MCF 10A (cell line): ENCODE results near the gene SDK2. TPM values are rescaled to one million over a fixed set of nuclear protein-coding genes. Genes with fewer than 3 reads are reported as not detected.

Source experiments
- BruUV-seq: library from RNA; stranded (reverse); fragments of 400-500 nt; replicated peaks from 2 replicates; lab custom pipeline; 2021; lab: Mats Ljungman, UMichigan
- CTCF ChIA-PET: fragments of 300-600 bp; sonication (Branson Sonifier 250); formaldehyde crosslinking; extraction: SDS; loops from one replicate; lab custom pipeline; 2021; ENCODE audit warnings: antibody characterized with exemption, inconsistent platforms; lab: Yijun Ruan, JAX
- POLR2A ChIA-PET: fragments of 300-600, 350-650 bp; sonication (Branson Sonifier 250); formaldehyde crosslinking; extraction: SDS; loops from one replicate; lab custom pipeline; 2020; ENCODE audit warnings: antibody characterized with exemption, inconsistent platforms; lab: Yijun Ruan, JAX
- DNase-seq: peaks from one replicate; pipeline ENCODE4 v3.0.0-alpha.2; 2018; ENCODE audit not compliant: unreplicated experiment
- H3K27ac Mint-ChIP-seq: one replicate; pipeline ENCODE4 v1.8.0; 2022; ENCODE audit warnings: mild to moderate bottlenecking, low read depth, mixed read lengths; ENCODE audit not compliant: unreplicated experiment
- H3K27me3 Mint-ChIP-seq: one replicate; pipeline ENCODE4 v1.8.0; 2022; ENCODE audit warnings: mixed read lengths; ENCODE audit not compliant: insufficient read depth, unreplicated experiment
- H3K36me3 Mint-ChIP-seq: one replicate; pipeline ENCODE4 v1.8.0; 2022; ENCODE audit warnings: mild to moderate bottlenecking, moderate library complexity, mixed read lengths; ENCODE audit not compliant: insufficient read depth, unreplicated experiment
- H3K4me1 Mint-ChIP-seq: one replicate; pipeline ENCODE4 v1.8.0; 2022; ENCODE audit warnings: mixed read lengths; ENCODE audit not compliant: insufficient read depth, unreplicated experiment
- H3K4me3 Mint-ChIP-seq: one replicate; pipeline ENCODE4 v1.8.0; 2022; ENCODE audit warnings: mild to moderate bottlenecking, moderate library complexity, mixed read lengths; ENCODE audit not compliant: unreplicated experiment
- H3K9me3 Mint-ChIP-seq: one replicate; pipeline ENCODE4 v1.8.0; 2022; ENCODE audit warnings: mixed read lengths; ENCODE audit not compliant: unreplicated experiment
- CTCF ChIP-seq: fragments of 200-600 bp; IDR thresholded peaks from one replicate; pipeline ENCODE4 v1.8.0; 2022; ENCODE audit warnings: antibody characterized with exemption, mild to moderate bottlenecking; ENCODE audit not compliant: unreplicated experiment
- intact Hi-C: fragments of 100-400 bp; cut with micrococcal nuclease; formaldehyde crosslinking; loops from 2 replicates; pipeline ENCODE4 v1.14.1; 2022
- total RNA-seq: library from RNA; stranded (reverse); gene quantifications from 2 replicates; pipeline ENCODE4 v1.2.3, GENCODE V29; 2022

SDK2 gene
- total RNA-seq, 1 experiment from 2014 or later: not detected

GRCh38 chr17:73419051-73419450, 225.2 kb downstream of the SDK2 start:
- H3K27ac Mint-ChIP-seq: no peak overlapping the region
- BruUV-seq: no TSS peak
- CTCF ChIA-PET: interaction anchor here (1.8 kb wide), 1 partner anchor 10 kb away, joined by 5 read pairs; no protein-coding TSS in a partner anchor
- intact Hi-C loops: no loop called here
- H3K9me3 Mint-ChIP-seq: no peaks in the 10 kb centered on the region
- peaks cover 5% of the 10 kb centered on the region for H3K4me1 Mint-ChIP-seq
- H3K36me3 Mint-ChIP-seq: no peaks in the 10 kb centered on the region
- POLR2A ChIA-PET: no interaction called here
- no peak for TF ChIP-seq CTCF
- no peak overlapping the region for H3K4me3 Mint-ChIP-seq
- H3K27me3 Mint-ChIP-seq: no peaks in the 10 kb centered on the region
- DNase-seq: no peak

GRCh38 chr17:73415782-73416181, 228.5 kb downstream of the SDK2 start:
- Mint-ChIP-seq H3K4me1 (peaks cover under 1% of the 10 kb centered on the region), H3K27ac (no peak overlapping the region), H3K9me3 (no peaks in the 10 kb centered on the region), H3K4me3 (no peak overlapping the region), H3K36me3 (no peaks in the 10 kb centered on the region), H3K27me3 (no peaks in the 10 kb centered on the region)
- ChIA-PET CTCF (interaction anchor here (0.6 to 0.7 kb wide), 2 partner anchors 604 to 661 kb away, joined by 3 to 4 read pairs; no protein-coding TSS in a partner anchor), POLR2A (no interaction called here)
- no TSS peak for BruUV-seq
- intact Hi-C loops: no loop called here
- no peak for DNase-seq
- no peak for TF ChIP-seq CTCF

DNA sequence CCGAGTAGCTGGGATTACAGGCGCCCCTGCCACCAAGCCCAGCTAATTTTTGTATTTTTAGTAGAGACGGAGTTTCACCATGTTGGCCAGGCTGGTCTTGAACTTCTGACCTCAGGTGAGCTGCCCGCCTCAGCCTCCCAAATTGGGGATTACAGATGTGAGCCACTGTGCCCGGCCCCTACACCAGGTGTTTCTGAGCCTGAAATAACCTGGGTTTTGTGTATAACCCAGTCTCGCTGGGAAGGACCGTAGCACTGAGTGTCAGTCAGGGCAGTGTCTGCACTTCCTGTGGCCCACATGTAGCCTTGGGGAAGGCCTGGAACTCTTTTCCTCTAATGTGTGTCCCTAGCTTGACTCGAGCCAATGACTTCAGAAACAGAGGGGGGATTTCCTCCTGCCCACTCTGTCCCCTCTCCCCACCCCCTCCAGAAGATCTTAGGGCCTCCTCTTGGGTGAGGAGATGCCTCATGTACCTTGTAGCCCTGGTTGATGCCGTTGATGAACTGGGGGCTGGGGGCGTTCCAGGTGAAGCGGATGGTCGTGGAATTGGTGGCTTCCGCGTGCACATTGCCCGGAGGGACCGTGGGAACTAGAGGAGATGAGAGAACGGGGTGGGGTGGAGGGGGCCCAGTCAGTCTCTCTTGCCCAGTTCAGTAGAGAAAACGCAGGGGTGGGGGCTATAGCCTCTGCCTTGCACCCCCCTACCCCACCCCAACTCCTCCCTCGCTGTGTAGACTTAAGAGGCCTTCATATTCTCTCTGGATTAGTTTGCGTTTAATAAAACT, 229.9 kb downstream of the SDK2 start:
- intact Hi-C loops: no loop called here
- no peak overlapping the region for H3K27ac Mint-ChIP-seq
- no peaks in the 10 kb centered on the region for H3K4me1 Mint-ChIP-seq
- no peaks in the 10 kb centered on the region for H3K9me3 Mint-ChIP-seq
- no TSS peak for BruUV-seq
- no peak for DNase-seq
- H3K36me3 Mint-ChIP-seq: no peaks in the 10 kb centered on the region
- no peaks in the 10 kb centered on the region for H3K27me3 Mint-ChIP-seq
- ChIA-PET CTCF (interaction anchor here (1.1 kb wide), 1 partner anchor 15 kb away, joined by 4 read pairs; no protein-coding TSS in a partner anchor), POLR2A (no interaction called here)
- no peak overlapping the region for H3K4me3 Mint-ChIP-seq
- TF ChIP-seq CTCF: no peak

DNA sequence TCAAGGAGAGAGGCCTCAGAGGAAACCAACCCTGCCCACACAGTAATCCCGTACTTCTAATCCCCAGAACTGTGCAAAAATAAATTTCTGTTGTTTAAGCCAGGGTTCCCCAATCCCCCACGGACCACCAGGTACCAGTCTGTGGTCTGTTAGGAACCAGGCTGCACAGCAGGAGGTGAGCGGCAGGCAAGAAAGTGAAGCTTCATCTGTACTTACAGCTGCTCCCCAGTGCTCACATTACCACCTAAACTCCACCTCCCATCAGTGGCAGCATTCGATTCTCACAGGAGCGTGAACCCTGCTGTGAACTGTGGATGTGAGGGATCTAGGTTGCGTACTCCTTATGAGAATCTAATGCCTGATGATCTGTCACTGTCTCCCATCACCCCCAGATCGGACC, 231.3 kb downstream of the SDK2 start:
- no peaks in the 10 kb centered on the region for H3K36me3 Mint-ChIP-seq
- H3K9me3 Mint-ChIP-seq: no peaks in the 10 kb centered on the region
- no peak for TF ChIP-seq CTCF
- H3K4me3 Mint-ChIP-seq: no peak overlapping the region
- intact Hi-C loops: no loop called here
- ChIA-PET CTCF (no interaction called here), POLR2A (no interaction called here)
- no peak overlapping the region for H3K27ac Mint-ChIP-seq
- no peak for DNase-seq
- H3K27me3 Mint-ChIP-seq: no peaks in the 10 kb centered on the region
- H3K4me1 Mint-ChIP-seq: no peaks in the 10 kb centered on the region
- no TSS peak for BruUV-seq
